Measurements from ENCODE around the gene IL1RN.

GRCh38 chr2:113164215-113164929, 37.0 kb downstream of the IL1RN start:
- TF ChIP-seq POLR2AphosphoS5 (IDR thresholded peaks at IDR 0.05) (no peak), CTCF (IDR thresholded peaks at IDR 0.05) (no peak)
